ENCODE data around the gene PTPRR. TPM values are rescaled to one million over a fixed set of nuclear protein-coding genes. Genes with fewer than 3 reads are reported as not detected.

PTPRR gene
- total RNA-seq, 1 experiment from 2014 or later, result 0.46 TPM

DNA sequence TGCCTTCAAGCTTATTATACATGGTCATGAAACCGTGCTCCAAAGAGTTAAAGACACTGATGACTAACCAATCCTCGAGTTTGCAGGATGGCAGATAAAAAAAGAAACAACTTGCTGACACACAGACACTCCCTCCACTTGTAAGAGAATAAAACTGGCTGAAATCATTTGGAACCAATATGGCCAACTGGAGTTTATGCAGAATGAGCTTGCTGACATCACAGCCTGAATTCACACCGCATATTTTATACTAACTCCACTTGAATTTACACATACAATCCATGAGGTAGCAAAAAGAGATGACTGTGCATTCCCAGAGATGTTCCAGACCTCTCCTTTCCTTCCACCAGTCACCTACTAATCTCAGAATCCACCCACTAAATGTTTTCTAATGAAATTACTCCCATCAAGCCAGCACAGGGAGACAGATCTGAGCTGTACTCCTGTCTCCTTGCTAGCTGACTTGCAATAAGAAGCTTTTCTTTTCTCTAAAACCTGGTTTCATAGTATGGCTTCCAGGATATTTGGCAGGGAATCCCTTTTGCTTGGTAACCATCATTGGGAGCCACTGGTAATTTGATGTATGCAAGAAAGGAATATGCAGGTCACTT lies 15.8 kb upstream of the PTPRR start (continued):
- TF ChIP-seq, protein P1, sequence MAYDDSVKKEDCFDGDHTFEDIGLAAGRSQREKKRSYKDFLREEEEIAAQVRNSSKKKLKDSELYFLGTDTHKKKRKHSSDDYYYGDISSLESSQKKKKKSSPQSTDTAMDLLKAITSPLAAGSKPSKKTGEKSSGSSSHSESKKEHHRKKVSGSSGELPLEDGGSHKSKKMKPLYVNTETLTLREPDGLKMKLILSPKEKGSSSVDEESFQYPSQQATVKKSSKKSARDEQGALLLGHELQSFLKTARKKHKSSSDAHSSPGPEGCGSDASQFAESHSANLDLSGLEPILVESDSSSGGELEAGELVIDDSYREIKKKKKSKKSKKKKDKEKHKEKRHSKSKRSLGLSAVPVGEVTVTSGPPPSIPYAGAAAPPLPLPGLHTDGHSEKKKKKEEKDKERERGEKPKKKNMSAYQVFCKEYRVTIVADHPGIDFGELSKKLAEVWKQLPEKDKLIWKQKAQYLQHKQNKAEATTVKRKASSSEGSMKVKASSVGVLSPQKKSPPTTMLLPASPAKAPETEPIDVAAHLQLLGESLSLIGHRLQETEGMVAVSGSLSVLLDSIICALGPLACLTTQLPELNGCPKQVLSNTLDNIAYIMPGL (CRISPR knock-in tag; IDR thresholded peaks at IDR 0.05), result no peak
- TF ChIP-seq ESRRA (CRISPR knock-in tag; IDR thresholded peaks at IDR 0.05; ENCODE audit: borderline replicate concordance) (no peak), HMGA2 (CRISPR knock-in tag; IDR thresholded peaks at IDR 0.05) (no peak)
- TF ChIP-seq, protein P2, sequence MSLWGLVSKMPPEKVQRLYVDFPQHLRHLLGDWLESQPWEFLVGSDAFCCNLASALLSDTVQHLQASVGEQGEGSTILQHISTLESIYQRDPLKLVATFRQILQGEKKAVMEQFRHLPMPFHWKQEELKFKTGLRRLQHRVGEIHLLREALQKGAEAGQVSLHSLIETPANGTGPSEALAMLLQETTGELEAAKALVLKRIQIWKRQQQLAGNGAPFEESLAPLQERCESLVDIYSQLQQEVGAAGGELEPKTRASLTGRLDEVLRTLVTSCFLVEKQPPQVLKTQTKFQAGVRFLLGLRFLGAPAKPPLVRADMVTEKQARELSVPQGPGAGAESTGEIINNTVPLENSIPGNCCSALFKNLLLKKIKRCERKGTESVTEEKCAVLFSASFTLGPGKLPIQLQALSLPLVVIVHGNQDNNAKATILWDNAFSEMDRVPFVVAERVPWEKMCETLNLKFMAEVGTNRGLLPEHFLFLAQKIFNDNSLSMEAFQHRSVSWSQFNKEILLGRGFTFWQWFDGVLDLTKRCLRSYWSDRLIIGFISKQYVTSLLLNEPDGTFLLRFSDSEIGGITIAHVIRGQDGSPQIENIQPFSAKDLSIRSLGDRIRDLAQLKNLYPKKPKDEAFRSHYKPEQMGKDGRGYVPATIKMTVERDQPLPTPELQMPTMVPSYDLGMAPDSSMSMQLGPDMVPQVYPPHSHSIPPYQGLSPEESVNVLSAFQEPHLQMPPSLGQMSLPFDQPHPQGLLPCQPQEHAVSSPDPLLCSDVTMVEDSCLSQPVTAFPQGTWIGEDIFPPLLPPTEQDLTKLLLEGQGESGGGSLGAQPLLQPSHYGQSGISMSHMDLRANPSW (CRISPR knock-in tag; conservative IDR thresholded peaks at IDR 0.05; ENCODE audit: low read depth), result no peak
- TF ChIP-seq, protein P3, sequence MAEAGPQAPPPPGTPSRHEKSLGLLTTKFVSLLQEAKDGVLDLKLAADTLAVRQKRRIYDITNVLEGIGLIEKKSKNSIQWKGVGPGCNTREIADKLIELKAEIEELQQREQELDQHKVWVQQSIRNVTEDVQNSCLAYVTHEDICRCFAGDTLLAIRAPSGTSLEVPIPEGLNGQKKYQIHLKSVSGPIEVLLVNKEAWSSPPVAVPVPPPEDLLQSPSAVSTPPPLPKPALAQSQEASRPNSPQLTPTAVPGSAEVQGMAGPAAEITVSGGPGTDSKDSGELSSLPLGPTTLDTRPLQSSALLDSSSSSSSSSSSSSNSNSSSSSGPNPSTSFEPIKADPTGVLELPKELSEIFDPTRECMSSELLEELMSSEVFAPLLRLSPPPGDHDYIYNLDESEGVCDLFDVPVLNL (CRISPR knock-in tag; IDR thresholded peaks at IDR 0.05; ENCODE audit: borderline replicate concordance, low read depth), result no peak

DNA sequence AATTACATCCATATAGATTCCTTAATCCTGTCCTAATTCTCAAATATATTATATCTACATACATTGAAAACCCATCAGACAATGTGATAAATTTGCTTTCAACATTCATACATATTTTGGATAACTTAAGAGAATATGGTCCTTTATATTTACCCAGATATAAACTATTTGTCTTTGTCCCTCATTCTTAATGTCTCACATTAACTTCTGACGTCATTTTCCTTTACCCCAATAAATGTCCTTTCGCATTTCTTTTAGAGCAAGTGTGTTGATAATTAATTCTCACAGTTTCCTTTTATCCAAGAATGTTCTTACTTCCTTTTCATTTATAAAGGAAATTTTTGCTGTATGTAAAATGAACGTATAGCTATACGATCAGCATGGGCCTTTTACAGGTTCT lies 12.6 kb upstream of the PTPRR start:
- H3K4me1 Mint-ChIP-seq, result no peaks in the 10 kb centered on the region
- ChIA-PET POLR2A (no interaction called here), CTCF (interaction anchor here (0.8 kb wide), 1 partner anchor 988 kb away, joined by 3 read pairs; no protein-coding TSS in a partner anchor)

More for the DNA sequence above, 12.6 kb upstream of the PTPRR start:
- Mint-ChIP-seq H3K27ac (no peak overlapping the region), H3K27me3 (ENCODE audit: low read depth) (no peaks in the 10 kb centered on the region), H3K4me3 (no peak overlapping the region), H3K9me3 (no peaks in the 10 kb centered on the region), H3K36me3 (no peaks in the 10 kb centered on the region)
- ATAC-seq (no peak), DNase-seq (ENCODE audit: low spot score) (no peak)
- TF ChIP-seq, protein P2 (CRISPR knock-in tag; conservative IDR thresholded peaks at IDR 0.05; ENCODE audit: low read depth), result no peak
- TF ChIP-seq CBFB (CRISPR knock-in tag; IDR thresholded peaks at IDR 0.05; ENCODE audit: low read depth) (no peak), ZNF317 (CRISPR knock-in tag; IDR thresholded peaks at IDR 0.05; ENCODE audit: borderline replicate concordance, low read depth) (no peak), ESRRA (CRISPR knock-in tag; IDR thresholded peaks at IDR 0.05; ENCODE audit: borderline replicate concordance) (no peak), OVOL2 (CRISPR knock-in tag; IDR thresholded peaks at IDR 0.05; ENCODE audit: borderline replicate concordance) (no peak), ARID4B (CRISPR knock-in tag; IDR thresholded peaks at IDR 0.05; ENCODE audit: borderline replicate concordance) (no peak), ZNF232 (CRISPR knock-in tag; IDR thresholded peaks at IDR 0.05) (no peak), NFYB (CRISPR knock-in tag; conservative IDR thresholded peaks at IDR 0.05; ENCODE audit: low read depth) (no peak), PRRX2 (CRISPR knock-in tag; IDR thresholded peaks at IDR 0.05) (no peak), KAT7 (CRISPR knock-in tag; IDR thresholded peaks at IDR 0.05; ENCODE audit: borderline replicate concordance) (no peak), GABPB1 (CRISPR knock-in tag; IDR thresholded peaks at IDR 0.05) (no peak), FOXK1 (CRISPR knock-in tag; IDR thresholded peaks at IDR 0.05) (no peak)
- TF ChIP-seq, protein P4, sequence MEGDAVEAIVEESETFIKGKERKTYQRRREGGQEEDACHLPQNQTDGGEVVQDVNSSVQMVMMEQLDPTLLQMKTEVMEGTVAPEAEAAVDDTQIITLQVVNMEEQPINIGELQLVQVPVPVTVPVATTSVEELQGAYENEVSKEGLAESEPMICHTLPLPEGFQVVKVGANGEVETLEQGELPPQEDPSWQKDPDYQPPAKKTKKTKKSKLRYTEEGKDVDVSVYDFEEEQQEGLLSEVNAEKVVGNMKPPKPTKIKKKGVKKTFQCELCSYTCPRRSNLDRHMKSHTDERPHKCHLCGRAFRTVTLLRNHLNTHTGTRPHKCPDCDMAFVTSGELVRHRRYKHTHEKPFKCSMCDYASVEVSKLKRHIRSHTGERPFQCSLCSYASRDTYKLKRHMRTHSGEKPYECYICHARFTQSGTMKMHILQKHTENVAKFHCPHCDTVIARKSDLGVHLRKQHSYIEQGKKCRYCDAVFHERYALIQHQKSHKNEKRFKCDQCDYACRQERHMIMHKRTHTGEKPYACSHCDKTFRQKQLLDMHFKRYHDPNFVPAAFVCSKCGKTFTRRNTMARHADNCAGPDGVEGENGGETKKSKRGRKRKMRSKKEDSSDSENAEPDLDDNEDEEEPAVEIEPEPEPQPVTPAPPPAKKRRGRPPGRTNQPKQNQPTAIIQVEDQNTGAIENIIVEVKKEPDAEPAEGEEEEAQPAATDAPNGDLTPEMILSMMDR (IDR thresholded peaks at IDR 0.05), result no peak

Measured in WTC11 (cell line).